Activated naive CD8-positive, alpha-beta T cell (primary cell): Measurements from ENCODE around the gene VPS13D.
A peak's percentile ranks its signal among the peaks of the same experiment; 100 is the strongest.
"Not testable (repeated sequence)": the region's sequence is repeated elsewhere in the genome, so short reads cannot be mapped to it uniquely, and the experiment has no call there.

Experiments used
- H3K27ac Mint-ChIP-seq: one replicate; pipeline ENCODE4 v1.8.0; 2021; ENCODE audit warnings: mixed read lengths
- H3K27me3 Mint-ChIP-seq: one replicate; pipeline ENCODE4 v1.8.0; 2021; ENCODE audit warnings: mixed read lengths
- H3K36me3 Mint-ChIP-seq: one replicate; pipeline ENCODE4 v1.8.0; 2021; ENCODE audit warnings: mixed read lengths
- H3K4me1 Mint-ChIP-seq: one replicate; pipeline ENCODE4 v1.8.0; 2021; ENCODE audit warnings: low read depth, mixed read lengths
- H3K4me3 Mint-ChIP-seq: one replicate; pipeline ENCODE4 v1.8.0; 2021; ENCODE audit warnings: mild to moderate bottlenecking, mixed read lengths
- H3K9me3 Mint-ChIP-seq: one replicate; pipeline ENCODE4 v1.8.0; 2021; ENCODE audit warnings: low read depth, mixed read lengths

The VPS13D gene

GRCh38 chr1:12309783-12310742 is 80.2 kb downstream of the VPS13D start:
- peaks cover 22% of the 10 kb centered on the region for H3K36me3 Mint-ChIP-seq
- H3K27me3 Mint-ChIP-seq: no peaks in the 10 kb centered on the region
- H3K4me1 Mint-ChIP-seq: no peaks in the 10 kb centered on the region
- H3K27ac Mint-ChIP-seq: peak overlapping the region; percentile 14
- no peak overlapping the region for H3K4me3 Mint-ChIP-seq
- H3K9me3 Mint-ChIP-seq: no peaks in the 10 kb centered on the region

GRCh38 chr1:12314333-12314903 is 84.6 kb downstream of the VPS13D start:
- Mint-ChIP-seq H3K36me3 (peaks cover 20% of the 10 kb centered on the region), H3K4me1 (no peaks in the 10 kb centered on the region), H3K4me3 (no peak overlapping the region), H3K9me3 (no peaks in the 10 kb centered on the region), H3K27ac (no peak overlapping the region), H3K27me3 (no peaks in the 10 kb centered on the region)

- Mint-ChIP-seq H3K36me3 (peaks cover 24% of the 10 kb centered on the region), H3K9me3 (no peaks in the 10 kb centered on the region), H3K27me3 (no peaks in the 10 kb centered on the region), H3K4me1 (no peaks in the 10 kb centered on the region), H3K4me3 (no peak overlapping the region), H3K27ac (no peak overlapping the region)
These were observed 85.3 kb downstream of the VPS13D start for GRCh38 chr1:12315146-12315545.

GRCh38 chr1:12316331-12316730 is 86.5 kb downstream of the VPS13D start:
- Mint-ChIP-seq H3K4me1 (no peaks in the 10 kb centered on the region), H3K9me3 (no peaks in the 10 kb centered on the region), H3K4me3 (no peak overlapping the region), H3K27me3 (no peaks in the 10 kb centered on the region), H3K27ac (no peak overlapping the region), H3K36me3 (peaks cover 28% of the 10 kb centered on the region)

GRCh38 chr1:12320486-12320885 is 90.7 kb downstream of the VPS13D start:
- H3K27ac Mint-ChIP-seq: no peak overlapping the region
- H3K9me3 Mint-ChIP-seq: no peaks in the 10 kb centered on the region
- peaks cover 24% of the 10 kb centered on the region for H3K36me3 Mint-ChIP-seq

GRCh38 chr1:12324423-12324822 is 94.6 kb downstream of the VPS13D start:
- H3K27me3 Mint-ChIP-seq: no peaks in the 10 kb centered on the region
- no peaks in the 10 kb centered on the region for H3K9me3 Mint-ChIP-seq
- H3K4me1 Mint-ChIP-seq: no peaks in the 10 kb centered on the region
- H3K4me3 Mint-ChIP-seq: no peak overlapping the region
- peaks cover 19% of the 10 kb centered on the region for H3K36me3 Mint-ChIP-seq
- no peak overlapping the region for H3K27ac Mint-ChIP-seq

More at GRCh38 chr1:12320486-12320885, 90.7 kb downstream of the VPS13D start:
- Mint-ChIP-seq H3K4me3 (no peak overlapping the region), H3K27me3 (no peaks in the 10 kb centered on the region), H3K4me1 (no peaks in the 10 kb centered on the region)

GRCh38 chr1:12324973-12325372 is 95.1 kb downstream of the VPS13D start:
- peaks cover 15% of the 10 kb centered on the region for H3K36me3 Mint-ChIP-seq
- not testable (repeated sequence) for H3K9me3 Mint-ChIP-seq, H3K4me1 Mint-ChIP-seq, H3K4me3 Mint-ChIP-seq, H3K27ac Mint-ChIP-seq, H3K27me3 Mint-ChIP-seq

- no peak overlapping the region for H3K4me3 Mint-ChIP-seq
- H3K9me3 Mint-ChIP-seq: no peaks in the 10 kb centered on the region
- no peaks in the 10 kb centered on the region for H3K27me3 Mint-ChIP-seq
- H3K4me1 Mint-ChIP-seq: no peaks in the 10 kb centered on the region
- H3K27ac Mint-ChIP-seq: no peak overlapping the region
- peaks cover 13% of the 10 kb centered on the region for H3K36me3 Mint-ChIP-seq
These were observed 97.2 kb downstream of the VPS13D start for GRCh38 chr1:12326986-12327385.

GRCh38 chr1:12327566-12327965 is 97.7 kb downstream of the VPS13D start:
- Mint-ChIP-seq H3K36me3 (peaks cover 9% of the 10 kb centered on the region), H3K27me3 (no peaks in the 10 kb centered on the region), H3K4me3 (no peak overlapping the region), H3K4me1 (no peaks in the 10 kb centered on the region), H3K9me3 (no peaks in the 10 kb centered on the region), H3K27ac (peak overlapping the region; percentile 46)

- Mint-ChIP-seq H3K9me3 (no peaks in the 10 kb centered on the region), H3K27ac (no peak overlapping the region), H3K4me3 (no peak overlapping the region), H3K27me3 (no peaks in the 10 kb centered on the region), H3K4me1 (no peaks in the 10 kb centered on the region), H3K36me3 (peaks cover 18% of the 10 kb centered on the region)
These were observed 103.4 kb downstream of the VPS13D start for GRCh38 chr1:12333036-12333785.

- Mint-ChIP-seq H3K27ac (no peak overlapping the region), H3K4me3 (no peak overlapping the region), H3K27me3 (no peaks in the 10 kb centered on the region), H3K4me1 (peaks cover 13% of the 10 kb centered on the region), H3K36me3 (peaks cover 18% of the 10 kb centered on the region), H3K9me3 (no peaks in the 10 kb centered on the region)
These were observed 106.0 kb downstream of the VPS13D start for GRCh38 chr1:12335815-12336214.

- Mint-ChIP-seq H3K36me3 (peaks cover 18% of the 10 kb centered on the region), H3K27ac (peak overlapping the region; percentile 4), H3K27me3 (no peaks in the 10 kb centered on the region), H3K9me3 (no peaks in the 10 kb centered on the region), H3K4me1 (peaks cover 19% of the 10 kb centered on the region), H3K4me3 (no peak overlapping the region)
These were observed 106.6 kb downstream of the VPS13D start for GRCh38 chr1:12336413-12336812.

- H3K36me3 Mint-ChIP-seq: peaks cover 23% of the 10 kb centered on the region
- H3K27ac Mint-ChIP-seq: no peak overlapping the region
- H3K4me3 Mint-ChIP-seq: no peak overlapping the region
- H3K27me3 Mint-ChIP-seq: no peaks in the 10 kb centered on the region
- H3K9me3 Mint-ChIP-seq: no peaks in the 10 kb centered on the region
- H3K4me1 Mint-ChIP-seq: peaks cover 33% of the 10 kb centered on the region
These were observed 108.2 kb downstream of the VPS13D start for GRCh38 chr1:12338017-12338416.

GRCh38 chr1:12338823-12339222 is 109.0 kb downstream of the VPS13D start:
- Mint-ChIP-seq H3K4me3 (no peak overlapping the region), H3K36me3 (peaks cover 24% of the 10 kb centered on the region), H3K27ac (no peak overlapping the region), H3K9me3 (no peaks in the 10 kb centered on the region), H3K4me1 (peaks cover 36% of the 10 kb centered on the region), H3K27me3 (no peaks in the 10 kb centered on the region)

- Mint-ChIP-seq H3K27ac (no peak overlapping the region), H3K9me3 (no peaks in the 10 kb centered on the region), H3K4me1 (peaks cover 42% of the 10 kb centered on the region), H3K4me3 (no peak overlapping the region), H3K27me3 (no peaks in the 10 kb centered on the region), H3K36me3 (peaks cover 21% of the 10 kb centered on the region)
These were observed 109.6 kb downstream of the VPS13D start for GRCh38 chr1:12339396-12339795.
